MCF 10A (cell line): ENCODE measurements around the gene RGS19. TPM values are rescaled to one million over a fixed set of nuclear protein-coding genes. Genes with fewer than 3 reads are reported as not detected.

Experiments
- BruUV-seq: library from RNA; stranded (reverse); fragments of 400-500 nt; replicated peaks from 2 replicates; lab custom pipeline; 2021; lab: Mats Ljungman, UMichigan
- CTCF ChIA-PET: fragments of 300-600 bp; sonication (Branson Sonifier 250); formaldehyde crosslinking; extraction: SDS; loops from one replicate; lab custom pipeline; 2021; ENCODE audit warnings: antibody characterized with exemption, inconsistent platforms; lab: Yijun Ruan, JAX
- POLR2A ChIA-PET: fragments of 300-600, 350-650 bp; sonication (Branson Sonifier 250); formaldehyde crosslinking; extraction: SDS; loops from one replicate; lab custom pipeline; 2020; ENCODE audit warnings: antibody characterized with exemption, inconsistent platforms; lab: Yijun Ruan, JAX
- DNase-seq: peaks from one replicate; pipeline ENCODE4 v3.0.0-alpha.2; 2018; ENCODE audit not compliant: unreplicated experiment
- H3K27ac Mint-ChIP-seq: one replicate; pipeline ENCODE4 v1.8.0; 2022; ENCODE audit warnings: mild to moderate bottlenecking, low read depth, mixed read lengths; ENCODE audit not compliant: unreplicated experiment
- H3K27me3 Mint-ChIP-seq: one replicate; pipeline ENCODE4 v1.8.0; 2022; ENCODE audit warnings: mixed read lengths; ENCODE audit not compliant: insufficient read depth, unreplicated experiment
- H3K36me3 Mint-ChIP-seq: one replicate; pipeline ENCODE4 v1.8.0; 2022; ENCODE audit warnings: mild to moderate bottlenecking, moderate library complexity, mixed read lengths; ENCODE audit not compliant: insufficient read depth, unreplicated experiment
- H3K4me1 Mint-ChIP-seq: one replicate; pipeline ENCODE4 v1.8.0; 2022; ENCODE audit warnings: mixed read lengths; ENCODE audit not compliant: insufficient read depth, unreplicated experiment
- H3K4me3 Mint-ChIP-seq: one replicate; pipeline ENCODE4 v1.8.0; 2022; ENCODE audit warnings: mild to moderate bottlenecking, moderate library complexity, mixed read lengths; ENCODE audit not compliant: unreplicated experiment
- H3K9me3 Mint-ChIP-seq: one replicate; pipeline ENCODE4 v1.8.0; 2022; ENCODE audit warnings: mixed read lengths; ENCODE audit not compliant: unreplicated experiment
- CTCF ChIP-seq: fragments of 200-600 bp; IDR thresholded peaks from one replicate; pipeline ENCODE4 v1.8.0; 2022; ENCODE audit warnings: antibody characterized with exemption, mild to moderate bottlenecking; ENCODE audit not compliant: unreplicated experiment
- intact Hi-C: fragments of 100-400 bp; cut with micrococcal nuclease; formaldehyde crosslinking; loops from 2 replicates; pipeline ENCODE4 v1.14.1; 2022
- total RNA-seq: library from RNA; stranded (reverse); gene quantifications from 2 replicates; pipeline ENCODE4 v1.2.3, GENCODE V29; 2022

RGS19 gene
- total RNA-seq, 1 experiment from 2014 or later, result 8.8 TPM

- POLR2A ChIA-PET, result interaction anchor here (0.7 to 2.0 kb wide), 11 partner anchors 12 to 543 kb away, joined by 3 to 11 read pairs (median 3); partner anchors contain the start of genes OPRL1, PRPF6, RGS19 and SAMD10
- intact Hi-C loops, result loop anchor here (5.0 kb wide), 1 partner anchor 82 kb away; the partner anchor contains the start of gene PRPF6
- CTCF ChIA-PET, result interaction anchor here (0.7 to 1.9 kb wide), 4 partner anchors 18 to 57 kb away, joined by 3 to 14 read pairs (median 5); no protein-coding TSS in a partner anchor
- H3K36me3 Mint-ChIP-seq, result no peaks in the 10 kb centered on the region
- H3K27me3 Mint-ChIP-seq, result no peaks in the 10 kb centered on the region
- no TSS peak for BruUV-seq
- peaks cover 36% of the 10 kb centered on the region for H3K4me1 Mint-ChIP-seq
- DNase-seq, result peak; percentile 72
- H3K27ac Mint-ChIP-seq, result peak overlapping the region; percentile 68
- H3K9me3 Mint-ChIP-seq, result no peaks in the 10 kb centered on the region
- TF ChIP-seq CTCF, result no peak
- H3K4me3 Mint-ChIP-seq, result peak overlapping the region; percentile 88
Measured at GRCh38 chr20:64064145-64064698, 15.1 kb downstream of the RGS19 start.

DNA sequence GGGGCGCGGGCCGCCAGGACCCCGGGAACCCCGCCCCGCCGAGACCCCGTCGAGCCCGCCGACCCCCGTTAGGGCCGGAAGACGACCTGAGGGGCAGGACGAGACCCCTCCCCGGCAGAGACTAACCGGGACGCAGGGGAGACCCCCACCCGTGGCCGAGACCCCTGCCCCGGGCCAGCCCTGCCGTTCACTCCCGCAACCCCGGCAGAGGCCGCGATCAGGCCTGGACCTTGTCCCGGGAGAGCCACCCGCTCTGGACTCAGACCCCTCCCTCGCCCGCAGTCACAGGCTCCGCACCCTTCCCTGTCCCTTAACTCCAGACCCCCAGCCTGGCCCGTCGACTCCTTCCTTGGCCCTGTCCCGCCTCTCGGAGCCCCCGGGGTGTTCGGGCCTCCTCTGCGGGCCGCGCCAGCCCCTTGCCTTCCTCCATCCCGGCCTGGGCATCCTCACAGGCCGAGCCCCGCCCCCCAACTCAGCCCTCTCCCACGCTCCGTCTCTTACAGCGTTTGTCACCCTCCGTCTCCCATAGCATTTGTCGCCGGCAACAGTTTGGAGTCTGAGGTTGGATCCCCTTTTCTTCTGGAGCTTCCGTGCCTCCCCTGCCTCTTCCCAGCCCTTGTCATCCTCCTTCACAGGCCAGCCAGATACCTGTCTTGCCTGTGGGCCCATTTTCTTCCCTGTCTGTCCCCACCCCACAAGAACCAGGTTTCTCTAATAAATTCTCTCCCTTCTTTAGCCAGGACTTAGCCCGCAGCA lies 15.8 kb downstream of the RGS19 start:
- TF ChIP-seq CTCF, result no peak
- TSS peak; percentile 81 for BruUV-seq
- intact Hi-C loops, result loop anchor here (5.0 kb wide), 1 partner anchor 81 kb away; the partner anchor contains the start of gene PRPF6
- ChIA-PET CTCF (interaction anchor here (1.6 to 13.7 kb wide), 4 partner anchors 18 to 82 kb away, joined by 6 to 284 read pairs (median 12); partner anchors contain the start of genes C20orf204 and PRPF6), POLR2A (interaction anchor here (0.6 to 3.1 kb wide), 26 partner anchors 9 to 542 kb away, joined by 3 to 34 read pairs (median 5); partner anchors contain the start of genes PCMTD2, PRPF6, RGS19 and RTEL1)
- peak overlapping the region; percentile 68 for H3K27ac Mint-ChIP-seq
- peaks cover 36% of the 10 kb centered on the region for H3K4me1 Mint-ChIP-seq
- no peaks in the 10 kb centered on the region for H3K27me3 Mint-ChIP-seq
- no peaks in the 10 kb centered on the region for H3K9me3 Mint-ChIP-seq
- peak overlapping the region; percentile 88 for H3K4me3 Mint-ChIP-seq
- H3K36me3 Mint-ChIP-seq, result no peaks in the 10 kb centered on the region
- no peak for DNase-seq

- intact Hi-C loops, result loop anchor here (5.0 kb wide), 1 partner anchor 80 kb away; the partner anchor contains the start of gene PRPF6
- Mint-ChIP-seq H3K9me3 (no peaks in the 10 kb centered on the region), H3K4me3 (peak within 1 kb of the TSS; percentile 88), H3K27ac (peak within 1 kb of the TSS; percentile 89), H3K27me3 (no peaks in the 10 kb centered on the region), H3K36me3 (no peaks in the 10 kb centered on the region), H3K4me1 (peaks cover 41% of the 10 kb centered on the region)
- ChIA-PET POLR2A (interaction anchor here (0.6 to 3.1 kb wide), 23 partner anchors 9 to 405 kb away, joined by 3 to 34 read pairs (median 6); partner anchors contain the start of genes ARFRP1, OPRL1, PCMTD2 and PRPF6), CTCF (interaction anchor here (1.1 to 13.7 kb wide), 3 partner anchors 7 to 82 kb away, joined by 7 to 284 read pairs (median 11); partner anchors contain the start of genes C20orf204 and PRPF6)
- DNase-seq, result peak; percentile 95
- no TSS peak for BruUV-seq
- TF ChIP-seq CTCF, result no peak
Measured at GRCh38 chr20:64062596-64063388, 16.5 kb downstream of the RGS19 start, which contains the start of gene TCEA2. Gene TCEA2 (plus strand): TSS chr20:64063198. CDS start chr20:64063313, 115 bp downstream.
